Activated naive CD8-positive, alpha-beta T cell treated with anti-CD3 and anti-CD28 coated beads, Interleukin-2, amount 50 U/mL, for 24 hours (primary cell): ENCODE results near the gene MDH1B.

ENCODE experiments used
- ATAC-seq: fragments of 150-1000 bp; cut with Tn5 transposase; one replicate; pipeline ENCODE4 v1.10.0; 2021
- DNase-seq: peaks from one replicate; pipeline ENCODE4 v3.0.0; 2021
- H3K27ac Mint-ChIP-seq: one replicate; pipeline ENCODE4 v1.8.0; 2021; ENCODE audit warnings: mild to moderate bottlenecking, mixed read lengths
- H3K27me3 Mint-ChIP-seq: one replicate; pipeline ENCODE4 v1.8.0; 2021; ENCODE audit warnings: mixed read lengths
- H3K36me3 Mint-ChIP-seq: one replicate; pipeline ENCODE4 v1.8.0; 2021; ENCODE audit warnings: low read depth, mixed read lengths
- H3K4me1 Mint-ChIP-seq: one replicate; pipeline ENCODE4 v1.8.0; 2021; ENCODE audit warnings: mixed read lengths
- H3K4me3 Mint-ChIP-seq: one replicate; pipeline ENCODE4 v1.8.0; 2021; ENCODE audit warnings: mild to moderate bottlenecking, moderate library complexity, mixed read lengths
- H3K9me3 Mint-ChIP-seq: one replicate; pipeline ENCODE4 v1.8.0; 2021; ENCODE audit warnings: mixed read lengths

MDH1B gene

DNA sequence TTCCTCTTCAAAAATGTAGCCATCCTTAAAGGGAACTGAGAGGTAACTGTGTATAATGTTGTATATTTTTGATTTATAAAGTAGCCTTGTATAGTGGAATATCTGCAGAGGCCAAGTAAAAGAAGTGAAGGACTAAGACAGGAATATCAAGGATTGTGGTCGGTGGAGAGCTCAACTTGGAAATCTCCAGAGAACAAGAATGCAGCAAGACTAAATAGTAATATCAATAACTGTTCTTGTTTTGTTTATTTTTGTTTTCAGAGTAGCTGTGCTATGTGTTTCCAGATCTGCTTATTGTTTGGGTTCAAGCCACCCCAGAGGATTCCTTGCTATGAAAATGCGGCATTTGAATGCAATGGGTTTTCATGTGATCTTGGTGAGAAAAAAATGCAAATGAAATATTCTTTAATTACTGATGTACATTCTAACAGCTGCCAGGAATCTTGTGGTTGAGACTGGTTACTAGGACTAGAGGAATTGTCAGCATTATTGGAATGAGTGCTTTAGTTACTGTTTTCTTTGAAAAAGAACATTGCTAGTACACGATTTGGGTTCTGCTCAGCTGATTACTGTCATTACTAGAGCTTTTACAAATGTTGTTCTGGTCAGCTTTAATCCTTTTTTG is 25.3 kb upstream of the MDH1B start:
- DNase-seq, result no peak
- Mint-ChIP-seq H3K27me3 (no peaks in the 10 kb centered on the region), H3K9me3 (no peaks in the 10 kb centered on the region), H3K4me3 (no peak overlapping the region), H3K27ac (no peak overlapping the region), H3K4me1 (peaks cover 3% of the 10 kb centered on the region), H3K36me3 (peaks cover 54% of the 10 kb centered on the region)
- ATAC-seq, result no peak

GRCh38 chr2:206784559-206785353 is 19.6 kb upstream of the MDH1B start:
- Mint-ChIP-seq H3K27me3 (no peaks in the 10 kb centered on the region), H3K9me3 (peaks cover 13% of the 10 kb centered on the region), H3K4me1 (peaks cover 27% of the 10 kb centered on the region), H3K27ac (peak overlapping the region; percentile 38), H3K4me3 (no peak overlapping the region), H3K36me3 (peaks cover 67% of the 10 kb centered on the region)
- ATAC-seq (peak; percentile 77), DNase-seq (no peak)

- no peak for ATAC-seq
- Mint-ChIP-seq H3K27me3 (no peaks in the 10 kb centered on the region), H3K9me3 (peaks cover 16% of the 10 kb centered on the region), H3K36me3 (peaks cover 73% of the 10 kb centered on the region), H3K4me1 (peaks cover 27% of the 10 kb centered on the region), H3K27ac (no peak overlapping the region), H3K4me3 (no peak overlapping the region)
- DNase-seq, result no peak
These were observed 18.6 kb upstream of the MDH1B start for GRCh38 chr2:206783718-206784117.

- DNase-seq, result no peak
- Mint-ChIP-seq H3K4me1 (peaks cover 39% of the 10 kb centered on the region), H3K4me3 (no peak overlapping the region), H3K27ac (no peak overlapping the region), H3K36me3 (peaks cover 83% of the 10 kb centered on the region), H3K9me3 (peaks cover 21% of the 10 kb centered on the region), H3K27me3 (no peaks in the 10 kb centered on the region)
- no peak for ATAC-seq
These were observed 15.5 kb upstream of the MDH1B start for GRCh38 chr2:206780671-206781070.

- DNase-seq (no peak), ATAC-seq (no peak)
- Mint-ChIP-seq H3K9me3 (peaks cover 13% of the 10 kb centered on the region), H3K4me3 (no peak overlapping the region), H3K27ac (no peak overlapping the region), H3K36me3 (peaks cover 88% of the 10 kb centered on the region), H3K4me1 (peaks cover 38% of the 10 kb centered on the region), H3K27me3 (no peaks in the 10 kb centered on the region)
These were observed 11.3 kb upstream of the MDH1B start for GRCh38 chr2:206776432-206776831.

- peaks cover 86% of the 10 kb centered on the region for H3K36me3 Mint-ChIP-seq
- H3K27me3 Mint-ChIP-seq, result no peaks in the 10 kb centered on the region
- peaks cover 12% of the 10 kb centered on the region for H3K9me3 Mint-ChIP-seq
- DNase-seq, result no peak
- H3K27ac Mint-ChIP-seq, result no peak overlapping the region
- ATAC-seq, result no peak
- H3K4me1 Mint-ChIP-seq, result peaks cover 35% of the 10 kb centered on the region
- no peak overlapping the region for H3K4me3 Mint-ChIP-seq
These were observed 9.7 kb upstream of the MDH1B start for GRCh38 chr2:206774871-206775270.

DNA sequence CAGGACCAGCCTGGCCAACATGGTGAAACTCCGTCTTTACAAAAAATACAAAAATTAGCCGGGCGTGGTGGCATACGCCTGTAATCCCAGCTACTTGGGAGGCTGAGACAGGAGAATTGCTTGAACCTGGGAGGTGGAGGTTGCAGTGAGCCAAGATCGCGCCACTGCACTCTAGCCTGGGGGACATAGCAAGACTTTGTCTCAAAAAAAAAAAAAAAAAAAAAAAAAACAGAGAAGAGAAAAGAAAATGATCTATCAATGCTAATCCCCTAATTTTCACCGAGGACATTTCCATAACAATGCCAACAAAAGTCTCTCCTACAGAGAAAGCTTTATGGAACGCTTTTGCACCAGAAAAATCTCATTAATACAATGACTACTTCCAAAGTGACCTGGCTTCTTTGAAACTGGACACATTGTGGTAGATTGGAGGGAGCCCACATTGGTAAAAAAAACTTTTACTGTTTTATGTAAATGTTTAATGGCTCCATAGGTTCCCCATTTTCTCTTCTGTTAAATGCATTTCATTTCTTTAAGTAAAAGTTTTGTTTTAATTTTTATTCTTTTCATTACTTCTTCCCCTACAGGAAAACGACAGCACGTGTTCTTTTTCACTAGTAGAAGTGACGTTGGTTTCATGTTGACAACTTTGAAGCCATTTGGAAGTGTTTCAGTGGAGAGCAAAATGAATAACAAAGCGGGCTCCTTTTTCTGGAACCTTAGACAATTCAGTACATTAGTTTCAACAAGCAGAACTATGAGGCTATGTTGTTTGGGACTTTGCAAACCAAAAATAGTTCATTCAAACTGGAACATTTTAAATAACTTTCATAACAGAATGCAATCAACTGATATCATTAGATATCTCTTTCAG is 1.2 kb upstream of the MDH1B start:
- peak overlapping the region; percentile 95 for H3K4me3 Mint-ChIP-seq
- H3K4me1 Mint-ChIP-seq, result peaks cover 39% of the 10 kb centered on the region
- no peak for DNase-seq

DNA sequence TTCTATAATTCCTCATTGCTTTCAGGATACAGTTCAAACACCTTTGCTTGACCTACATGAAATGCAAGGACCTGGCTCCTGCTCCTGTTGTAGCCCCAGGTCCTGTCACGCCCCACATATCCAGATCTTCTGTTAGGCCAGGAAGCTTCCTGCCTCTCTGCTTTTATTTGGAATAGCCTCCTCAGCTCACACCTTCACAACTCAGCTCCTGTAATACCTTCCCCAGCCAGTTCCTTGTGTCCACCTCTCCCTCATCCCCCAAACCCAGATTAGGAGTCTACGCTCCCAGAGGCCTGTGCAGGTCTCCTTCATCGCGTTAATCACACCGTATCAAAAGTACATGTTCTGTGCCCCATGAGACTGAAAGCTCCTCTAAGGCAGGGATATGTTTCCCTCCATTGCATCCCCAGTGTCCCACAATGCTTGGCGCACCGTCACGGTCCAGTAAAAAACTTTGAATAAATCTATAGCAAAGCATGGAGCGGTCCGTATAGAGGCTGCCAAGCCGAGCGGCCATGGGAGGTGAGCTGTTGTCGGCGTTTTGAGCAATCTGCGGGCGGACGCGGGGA is 371 bp downstream of the MDH1B start:
- H3K4me1 Mint-ChIP-seq, result peaks cover 39% of the 10 kb centered on the region
- peaks cover 23% of the 10 kb centered on the region for H3K36me3 Mint-ChIP-seq
- peak overlapping the region; percentile 98 for H3K27ac Mint-ChIP-seq
- no peaks in the 10 kb centered on the region for H3K9me3 Mint-ChIP-seq
- no peak for ATAC-seq
- H3K4me3 Mint-ChIP-seq, result peak overlapping the region; percentile 95
- no peak for DNase-seq
- H3K27me3 Mint-ChIP-seq, result peaks cover 9% of the 10 kb centered on the region

More for the DNA sequence above, 1.2 kb upstream of the MDH1B start:
- Mint-ChIP-seq H3K9me3 (no peaks in the 10 kb centered on the region), H3K27ac (peak overlapping the region; percentile 98), H3K36me3 (peaks cover 34% of the 10 kb centered on the region), H3K27me3 (peaks cover 9% of the 10 kb centered on the region)
- no peak for ATAC-seq

DNA sequence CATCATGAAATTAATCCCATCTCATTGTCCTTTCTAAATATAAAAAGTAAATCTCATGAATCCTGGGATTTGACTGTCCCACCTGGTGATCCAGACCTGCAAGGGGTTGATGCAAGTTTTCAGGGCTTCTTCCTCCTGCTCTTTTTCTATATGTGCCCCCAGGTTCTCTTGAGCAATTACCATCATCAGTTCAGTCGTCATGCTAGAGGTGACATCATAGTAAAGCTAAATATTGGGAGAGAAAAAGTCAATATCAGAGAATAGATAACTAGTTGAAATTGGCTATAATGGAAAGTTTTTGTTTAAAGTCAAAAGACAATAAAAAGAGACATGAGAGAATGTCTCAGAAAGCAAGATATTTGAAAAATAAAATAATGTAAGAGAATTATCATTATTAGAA is 8.3 kb downstream of the MDH1B start:
- no peaks in the 10 kb centered on the region for H3K36me3 Mint-ChIP-seq
- DNase-seq, result no peak

GRCh38 chr2:206740800-206741199 is 24.3 kb downstream of the MDH1B start:
- no peak overlapping the region for H3K4me3 Mint-ChIP-seq
- peaks cover 4% of the 10 kb centered on the region for H3K4me1 Mint-ChIP-seq
- no peak overlapping the region for H3K27ac Mint-ChIP-seq
- H3K9me3 Mint-ChIP-seq, result no peaks in the 10 kb centered on the region
- ATAC-seq (no peak), DNase-seq (no peak)
- H3K36me3 Mint-ChIP-seq, result no peaks in the 10 kb centered on the region
- H3K27me3 Mint-ChIP-seq, result peaks cover 16% of the 10 kb centered on the region

More for the DNA sequence above, 8.3 kb downstream of the MDH1B start:
- H3K4me3 Mint-ChIP-seq, result no peak overlapping the region
- ATAC-seq, result no peak
- H3K4me1 Mint-ChIP-seq, result no peaks in the 10 kb centered on the region
- no peak overlapping the region for H3K27ac Mint-ChIP-seq
- no peaks in the 10 kb centered on the region for H3K9me3 Mint-ChIP-seq
- H3K27me3 Mint-ChIP-seq, result peaks cover 18% of the 10 kb centered on the region

DNA sequence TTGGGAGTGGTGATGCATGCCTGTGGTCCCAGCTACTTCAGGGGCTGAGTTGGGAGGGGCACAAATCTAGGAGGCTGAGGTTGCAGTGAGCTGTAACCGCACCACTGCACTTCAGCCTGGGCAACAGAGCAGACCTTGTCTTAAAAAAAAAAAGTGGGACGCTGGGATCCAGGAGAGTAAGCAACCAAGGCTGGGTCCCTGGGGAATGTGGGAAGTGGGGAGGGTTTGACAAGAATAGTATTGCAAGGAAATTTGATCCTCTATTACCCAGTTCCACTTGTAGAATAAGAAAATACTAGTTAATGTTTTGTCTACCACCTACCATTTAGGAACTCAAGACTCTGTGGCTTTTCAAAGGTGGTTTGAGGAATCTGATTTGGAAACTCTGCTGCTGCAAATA is 25.9 kb downstream of the MDH1B start:
- Mint-ChIP-seq H3K4me1 (peaks cover 4% of the 10 kb centered on the region), H3K36me3 (no peaks in the 10 kb centered on the region), H3K27me3 (peaks cover 14% of the 10 kb centered on the region), H3K9me3 (no peaks in the 10 kb centered on the region), H3K4me3 (no peak overlapping the region), H3K27ac (no peak overlapping the region)
- ATAC-seq (no peak), DNase-seq (no peak)

GRCh38 chr2:206736935-206737334 is 28.2 kb downstream of the MDH1B start:
- Mint-ChIP-seq H3K9me3 (no peaks in the 10 kb centered on the region), H3K27me3 (peaks cover 9% of the 10 kb centered on the region), H3K4me1 (peaks cover 4% of the 10 kb centered on the region), H3K27ac (no peak overlapping the region), H3K36me3 (no peaks in the 10 kb centered on the region), H3K4me3 (no peak overlapping the region)
- DNase-seq (no peak), ATAC-seq (peak; percentile 94)

DNA sequence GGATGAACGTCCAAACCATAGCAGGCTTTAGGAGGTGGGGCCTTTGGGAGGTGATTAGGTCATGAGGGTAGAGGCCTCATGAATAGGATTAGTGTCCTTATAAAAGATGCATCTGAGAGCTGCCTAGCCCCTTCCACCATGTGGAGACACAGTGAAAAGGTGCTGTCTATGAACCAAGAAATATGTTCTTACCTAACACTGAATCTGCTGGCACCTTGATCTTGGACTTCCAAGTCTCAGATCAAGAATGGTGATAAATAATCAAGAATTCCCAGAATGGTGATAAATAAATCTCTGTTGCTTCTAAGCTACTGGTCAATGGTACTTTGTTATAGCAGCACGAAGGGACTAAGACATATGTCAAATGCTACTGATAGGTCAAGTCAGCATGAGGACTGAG is 31.8 kb downstream of the MDH1B start:
- Mint-ChIP-seq H3K9me3 (no peaks in the 10 kb centered on the region), H3K4me1 (peaks cover 8% of the 10 kb centered on the region), H3K27me3 (peaks cover 19% of the 10 kb centered on the region), H3K4me3 (no peak overlapping the region), H3K36me3 (no peaks in the 10 kb centered on the region), H3K27ac (no peak overlapping the region)
- ATAC-seq, result no peak
- no peak for DNase-seq
